OCI-LY7 (cell line): Measurements from ENCODE around the gene SMIM24. TPM values are rescaled to one million over a fixed set of nuclear protein-coding genes. Genes with fewer than 3 reads are reported as not detected.

Experiments
- BruUV-seq: library from RNA; stranded (reverse); fragments of 400-500 nt; replicated peaks from 2 replicates; lab custom pipeline; 2021; lab: Mats Ljungman, UMichigan
- CTCF ChIA-PET: fragments of 300-600 bp; sonication (Branson Sonifier 250); formaldehyde crosslinking; loops from one replicate; lab custom pipeline; 2022; ENCODE audit warnings: antibody characterized with exemption; ENCODE audit not compliant: unreplicated experiment; lab: Charles Lee
- POLR2A ChIA-PET: fragments of 300-600 bp; sonication (Branson Sonifier 250); formaldehyde crosslinking; loops from one replicate; lab custom pipeline; 2022; ENCODE audit warnings: antibody characterized with exemption; lab: Charles Lee
- DNase-seq: peaks from one replicate; pipeline ENCODE4 v3.0.0-alpha.2; 2015; ENCODE audit warnings: low spot score
- H2AFZ ChIP-seq: fragments of 200-600 bp; sonication (generic), shearing (Covaris generic); 2 replicates; pipeline ENCODE4 v1.6.1; 2014; ENCODE audit warnings: mild to moderate bottlenecking, antibody characterized with exemption, low read length, moderate library complexity
- H3K27ac ChIP-seq: fragments of 200-600 bp; sonication (generic); 2 replicates; pipeline ENCODE4 v1.5.1; 2014; ENCODE audit warnings: mixed run types, low read depth, mild to moderate bottlenecking, moderate library complexity, low read length, inconsistent platforms; ENCODE audit not compliant: poor library complexity, severe bottlenecking
- H3K36me3 ChIP-seq: fragments of 200-600 bp; sonication (generic); 2 replicates; pipeline ENCODE4 v1.6.1; 2014; ENCODE audit warnings: mild to moderate bottlenecking, antibody characterized with exemption, low read length, moderate library complexity, mixed read lengths; ENCODE audit not compliant: insufficient read depth
- H3K4me1 ChIP-seq: fragments of 200-600 bp; sonication (generic); 2 replicates; pipeline ENCODE4 v1.5.1; 2014; ENCODE audit warnings: mild to moderate bottlenecking, low read length; ENCODE audit not compliant: insufficient read depth, poor library complexity, severe bottlenecking
- H3K4me2 ChIP-seq: fragments of 200-600 bp; sonication (generic); 2 replicates; pipeline ENCODE4 v1.6.1; 2014; ENCODE audit warnings: mild to moderate bottlenecking, low read length
- H3K4me3 ChIP-seq: fragments of 200-600 bp; sonication (generic); 2 replicates; pipeline ENCODE4 v1.5.1; 2014; ENCODE audit warnings: mild to moderate bottlenecking, low read depth, low read length; ENCODE audit not compliant: poor library complexity, severe bottlenecking
- H3K79me2 ChIP-seq: fragments of 200-600 bp; sonication (generic); 2 replicates; pipeline ENCODE4 v1.6.1; 2016; ENCODE audit warnings: low read depth, mild to moderate bottlenecking, low read length, moderate library complexity, mixed read lengths; ENCODE audit not compliant: insufficient read depth
- H3K9me2 ChIP-seq: fragments of 200-600 bp; sonication (generic); 2 replicates; pipeline ENCODE4 v1.6.1; 2016; ENCODE audit warnings: mild to moderate bottlenecking, low read length, mixed read lengths; ENCODE audit not compliant: insufficient read depth
- H3K9me3 ChIP-seq: fragments of 200-600 bp; sonication (generic); 2 replicates; pipeline ENCODE4 v1.6.1; 2014; ENCODE audit warnings: mild to moderate bottlenecking, mixed run types, low read length, mixed read lengths
- H4K20me1 ChIP-seq: fragments of 200-600 bp; sonication (generic); 2 replicates; pipeline ENCODE4 v1.6.1; 2014; ENCODE audit warnings: mild to moderate bottlenecking, antibody characterized with exemption, low read length, moderate library complexity, mixed read lengths; ENCODE audit not compliant: insufficient read depth
- EZH2phosphoT487 ChIP-seq: fragments of 200-600 bp; sonication (generic); IDR thresholded peaks from 2 replicates; pipeline ENCODE4 v1.6.1; 2018; ENCODE audit warnings: low read depth, borderline replicate concordance, mild to moderate bottlenecking, mixed run types, antibody characterized with exemption, low read length, moderate library complexity, mixed read lengths
- intact Hi-C: fragments of 100-400 bp; cut with micrococcal nuclease; formaldehyde crosslinking; loops from one replicate; pipeline ENCODE4 v1.10.0; 2022; ENCODE audit not compliant: unreplicated experiment
- total RNA-seq, 2 experiments: library from RNA; depleted of rRNA in 1 of 2; stranded (reverse); fragments of >200 nt in 1 of 2; shearing (Covaris generic) in 1 of 2; gene quantifications; 2 replicates each; pipeline ENCODE4 v1.2.3, GENCODE V29; 2014 to 2022
- TF ChIP-seq, protein P1 (sequence below): fragments of 200-600 bp; sonication (generic); conservative IDR thresholded peaks from 2 replicates; pipeline ENCODE4 v1.5.1; 2014; ENCODE audit warnings: mild to moderate bottlenecking, antibody characterized with exemption, low read length, moderate library complexity, mixed read lengths

SMIM24 gene
- total RNA-seq, 2 experiments from 2014 or later = 6.8 to 9.9 TPM

DNA sequence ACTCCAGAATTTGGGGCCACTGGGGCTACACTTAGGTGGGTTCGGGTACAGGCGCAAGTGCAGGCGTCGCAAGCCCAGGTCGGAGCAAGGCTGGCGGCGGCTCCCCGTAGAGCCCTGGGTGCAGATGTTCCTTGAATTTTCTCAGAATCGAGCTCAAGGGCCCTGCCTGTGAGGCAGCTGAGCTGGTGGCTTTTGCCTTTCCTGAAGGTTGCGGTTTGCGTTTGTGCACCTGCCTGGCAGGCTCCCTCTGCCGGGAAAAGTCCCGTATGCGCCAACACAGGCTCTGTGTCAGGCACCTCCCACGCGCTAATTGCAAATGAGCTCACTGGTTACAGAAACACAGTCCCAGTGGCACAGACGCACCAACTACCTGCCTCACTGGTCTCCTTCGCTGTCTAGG lies 14.2 kb upstream of the SMIM24 start:
- no peak for DNase-seq
- ChIA-PET POLR2A (no interaction called here), CTCF (interaction anchor here (0.5 kb wide), 1 partner anchor 433 kb away, joined by 4 read pairs; no protein-coding TSS in a partner anchor)
- H3K4me3 ChIP-seq = no peak overlapping the region
- H3K9me2 ChIP-seq = no peaks in the 10 kb centered on the region
- H3K79me2 ChIP-seq = peaks cover 11% of the 10 kb centered on the region
- peaks cover 9% of the 10 kb centered on the region for H3K4me1 ChIP-seq
- no peaks in the 10 kb centered on the region for H3K9me3 ChIP-seq
- peaks cover 52% of the 10 kb centered on the region for H3K36me3 ChIP-seq
- no peaks in the 10 kb centered on the region for H4K20me1 ChIP-seq
- no peak overlapping the region for H2AFZ ChIP-seq
- no TSS peak for BruUV-seq
- no peak overlapping the region; the same call in 1 of the 2 replicates for H3K4me2 ChIP-seq
- no peak for TF ChIP-seq EZH2phosphoT487
- TF ChIP-seq, protein P1, sequence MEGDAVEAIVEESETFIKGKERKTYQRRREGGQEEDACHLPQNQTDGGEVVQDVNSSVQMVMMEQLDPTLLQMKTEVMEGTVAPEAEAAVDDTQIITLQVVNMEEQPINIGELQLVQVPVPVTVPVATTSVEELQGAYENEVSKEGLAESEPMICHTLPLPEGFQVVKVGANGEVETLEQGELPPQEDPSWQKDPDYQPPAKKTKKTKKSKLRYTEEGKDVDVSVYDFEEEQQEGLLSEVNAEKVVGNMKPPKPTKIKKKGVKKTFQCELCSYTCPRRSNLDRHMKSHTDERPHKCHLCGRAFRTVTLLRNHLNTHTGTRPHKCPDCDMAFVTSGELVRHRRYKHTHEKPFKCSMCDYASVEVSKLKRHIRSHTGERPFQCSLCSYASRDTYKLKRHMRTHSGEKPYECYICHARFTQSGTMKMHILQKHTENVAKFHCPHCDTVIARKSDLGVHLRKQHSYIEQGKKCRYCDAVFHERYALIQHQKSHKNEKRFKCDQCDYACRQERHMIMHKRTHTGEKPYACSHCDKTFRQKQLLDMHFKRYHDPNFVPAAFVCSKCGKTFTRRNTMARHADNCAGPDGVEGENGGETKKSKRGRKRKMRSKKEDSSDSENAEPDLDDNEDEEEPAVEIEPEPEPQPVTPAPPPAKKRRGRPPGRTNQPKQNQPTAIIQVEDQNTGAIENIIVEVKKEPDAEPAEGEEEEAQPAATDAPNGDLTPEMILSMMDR = no peak
- intact Hi-C loops = no loop called here
- no peak overlapping the region for H3K27ac ChIP-seq

GRCh38 chr19:3494051-3494450 lies 13.7 kb upstream of the SMIM24 start:
- no TSS peak for BruUV-seq
- POLR2A ChIA-PET = no interaction called here
- TF ChIP-seq EZH2phosphoT487 = no peak
- TF ChIP-seq, protein P1 = no peak
- Histone ChIP-seq H3K4me2 (no peak overlapping the region; the same call in 1 of the 2 replicates), H2AFZ (no peak overlapping the region), H3K36me3 (peaks cover 52% of the 10 kb centered on the region), H4K20me1 (no peaks in the 10 kb centered on the region), H3K79me2 (peaks cover 6% of the 10 kb centered on the region), H3K4me1 (peaks cover 4% of the 10 kb centered on the region), H3K9me3 (no peaks in the 10 kb centered on the region), H3K4me3 (no peak overlapping the region), H3K9me2 (no peaks in the 10 kb centered on the region), H3K27ac (no peak overlapping the region)
- intact Hi-C loops = no loop called here
- CTCF ChIA-PET = interaction anchor here (0.5 kb wide), 1 partner anchor 432 kb away, joined by 4 read pairs; no protein-coding TSS in a partner anchor
- peak; percentile 25 for DNase-seq

DNA sequence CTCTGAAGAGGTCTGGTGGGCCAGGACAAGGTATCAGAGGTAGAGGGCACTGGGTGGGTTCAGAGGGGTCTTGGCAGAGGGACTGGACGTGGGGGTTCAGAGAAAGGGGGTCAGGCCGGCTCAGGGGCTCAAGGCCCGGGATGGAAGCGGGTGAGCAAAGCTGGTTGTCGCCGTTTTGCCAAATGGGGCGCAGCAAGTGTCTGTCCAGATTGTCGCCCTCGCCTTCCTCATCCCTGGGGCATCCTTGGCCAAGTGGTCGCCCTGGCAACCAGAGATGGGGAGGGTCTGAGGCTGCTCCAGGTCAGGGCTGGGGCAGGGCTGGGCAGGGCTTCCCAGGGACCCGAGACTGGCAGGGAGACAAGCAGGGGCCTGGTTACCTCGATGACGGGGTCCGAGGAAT lies 13.3 kb upstream of the SMIM24 start:
- H3K36me3 ChIP-seq = peaks cover 52% of the 10 kb centered on the region
- no peak for DNase-seq
- intact Hi-C loops = no loop called here

More for the DNA sequence above, 13.3 kb upstream of the SMIM24 start:
- ChIA-PET CTCF (no interaction called here), POLR2A (no interaction called here)
- H3K4me3 ChIP-seq = no peak overlapping the region
- no peak overlapping the region for H3K4me2 ChIP-seq
- no peaks in the 10 kb centered on the region for H3K9me3 ChIP-seq
- H4K20me1 ChIP-seq = no peaks in the 10 kb centered on the region
- BruUV-seq = no TSS peak
- peaks cover under 1% of the 10 kb centered on the region for H3K4me1 ChIP-seq
- H2AFZ ChIP-seq = no peak overlapping the region
- no peak for TF ChIP-seq EZH2phosphoT487
- TF ChIP-seq, protein P1 = no peak
- H3K27ac ChIP-seq = no peak overlapping the region
- H3K79me2 ChIP-seq = peaks cover 2% of the 10 kb centered on the region; the same call in 1 of the 2 replicates
- H3K9me2 ChIP-seq = no peaks in the 10 kb centered on the region
